Measurements from ENCODE around the gene SCN5A.
"Not testable (repeated sequence)": the region's sequence is repeated elsewhere in the genome, so short reads cannot be mapped to it uniquely, and the experiment has no call there.

The SCN5A gene

DNA sequence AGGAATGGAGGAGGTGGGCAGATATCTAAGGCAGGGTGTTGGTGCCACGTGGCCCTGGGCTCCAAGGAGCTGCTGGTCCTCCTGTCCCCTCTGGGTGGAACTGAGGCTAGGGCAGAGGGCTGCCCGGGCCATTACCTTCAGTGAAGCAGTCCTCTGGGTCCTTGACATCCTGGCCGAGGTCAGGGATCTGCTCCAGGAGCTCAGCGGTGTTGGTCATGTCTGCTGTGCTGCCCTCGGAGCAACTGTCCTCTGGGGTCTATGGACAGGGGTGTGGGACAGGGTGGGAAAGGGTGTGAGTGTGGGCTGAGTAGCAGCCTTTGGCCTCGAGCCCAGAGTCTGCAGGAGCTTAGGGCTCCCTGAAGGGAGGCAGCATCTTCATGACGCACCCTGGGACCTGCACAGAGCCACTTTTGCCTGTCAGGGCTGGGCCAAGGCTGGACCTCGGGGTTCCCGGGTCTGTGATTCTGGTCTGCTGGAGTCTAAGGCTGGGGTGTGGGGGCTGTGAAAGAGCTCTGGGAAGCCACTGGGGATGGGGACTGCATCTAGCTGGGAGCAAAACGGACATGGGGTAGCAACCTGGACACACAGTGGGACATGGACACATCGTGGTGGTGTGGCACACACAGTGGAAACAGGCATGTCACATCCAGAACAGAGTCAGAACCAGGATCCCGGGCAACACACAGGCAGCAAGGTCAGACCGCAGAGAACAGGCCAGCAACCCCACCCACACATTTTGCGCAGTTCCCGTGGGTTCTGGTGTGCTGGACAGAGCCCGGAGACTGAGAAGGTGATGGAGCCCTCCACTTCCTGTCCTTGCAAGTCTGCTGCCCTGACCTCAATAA, 72.7 kb downstream of the SCN5A start:
- no peak for DNase-seq

DNA sequence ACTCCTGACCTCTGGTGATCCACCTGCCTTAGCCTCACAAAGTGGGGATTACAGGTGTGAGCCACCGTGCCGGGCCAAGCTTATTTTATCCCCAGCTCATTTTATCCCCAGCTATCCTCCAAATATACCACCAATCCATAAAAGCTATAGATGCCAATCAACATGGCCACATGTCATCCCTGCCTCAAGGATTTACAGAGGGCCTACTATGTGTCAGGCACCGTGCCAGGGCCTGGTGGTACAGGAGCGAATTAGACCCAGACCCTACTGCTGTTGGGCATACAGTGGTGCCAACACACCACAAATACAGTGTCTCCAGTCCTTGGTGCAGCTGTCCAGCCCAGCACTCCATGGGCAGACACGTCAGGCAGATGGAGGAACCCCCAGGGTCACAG, 73.4 kb downstream of the SCN5A start:
- no peak for DNase-seq

DNA sequence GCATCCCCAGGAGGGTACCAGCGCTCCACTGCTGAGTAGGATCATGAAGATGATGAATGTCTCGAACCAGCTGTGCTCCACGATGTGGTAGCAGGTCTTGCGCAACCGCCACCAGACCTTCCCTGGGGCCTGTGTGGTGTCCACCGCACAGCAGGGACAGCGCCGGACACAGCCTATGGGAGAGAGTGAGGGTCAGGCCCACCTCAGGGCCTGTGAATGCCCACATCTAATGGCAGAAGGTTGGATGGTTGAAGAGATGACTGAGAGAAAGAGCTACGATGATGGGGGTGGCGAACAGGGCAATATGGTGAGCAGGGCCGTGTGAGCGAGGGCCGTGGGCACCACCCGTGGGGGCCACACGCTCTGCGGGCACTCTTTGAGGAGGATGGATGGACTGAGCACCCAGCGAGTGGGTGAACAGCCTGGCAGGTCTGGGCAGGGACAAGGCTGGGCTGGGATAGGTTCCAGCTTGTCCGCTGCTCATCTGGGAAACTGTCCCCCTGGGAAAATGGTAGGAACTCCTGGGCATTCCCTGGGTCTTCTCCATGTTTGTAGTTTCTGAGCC, 74.1 kb downstream of the SCN5A start:
- DNase-seq, result no peak

GRCh38 chr3:38574411-38575278, 74.8 kb downstream of the SCN5A start:
- DNase-seq, result no peak

GRCh38 chr3:38573556-38573955, 75.9 kb downstream of the SCN5A start:
- no peak for DNase-seq

GRCh38 chr3:38573111-38573510, 76.4 kb downstream of the SCN5A start:
- DNase-seq, result no peak

GRCh38 chr3:38567498-38567897, 82.0 kb downstream of the SCN5A start:
- DNase-seq, result no peak

DNA sequence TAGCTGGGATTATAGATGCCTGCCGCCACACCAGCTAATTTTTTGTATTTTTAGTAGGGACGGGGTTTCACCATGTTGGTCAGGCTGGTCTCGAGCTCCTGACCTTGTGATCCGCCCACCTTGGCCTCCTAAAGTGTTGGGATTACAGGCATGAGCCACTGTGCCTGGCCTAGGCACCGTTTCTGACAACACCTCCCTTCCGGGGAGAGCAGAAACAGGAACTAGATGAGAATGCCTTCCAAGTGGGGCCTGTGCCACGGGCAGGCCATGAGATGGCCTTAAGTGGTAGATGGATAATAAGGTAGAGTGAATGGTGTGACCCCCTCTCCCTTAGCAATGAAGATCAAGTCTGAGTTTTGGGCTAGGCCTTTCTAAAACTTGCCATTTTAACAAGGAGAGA, 82.7 kb downstream of the SCN5A start:
- DNase-seq, result not testable (repeated sequence)

GRCh38 chr3:38566215-38566528, 83.3 kb downstream of the SCN5A start:
- DNase-seq, result no peak

GRCh38 chr3:38565339-38566214, 83.9 kb downstream of the SCN5A start:
- no peak for DNase-seq

DNA sequence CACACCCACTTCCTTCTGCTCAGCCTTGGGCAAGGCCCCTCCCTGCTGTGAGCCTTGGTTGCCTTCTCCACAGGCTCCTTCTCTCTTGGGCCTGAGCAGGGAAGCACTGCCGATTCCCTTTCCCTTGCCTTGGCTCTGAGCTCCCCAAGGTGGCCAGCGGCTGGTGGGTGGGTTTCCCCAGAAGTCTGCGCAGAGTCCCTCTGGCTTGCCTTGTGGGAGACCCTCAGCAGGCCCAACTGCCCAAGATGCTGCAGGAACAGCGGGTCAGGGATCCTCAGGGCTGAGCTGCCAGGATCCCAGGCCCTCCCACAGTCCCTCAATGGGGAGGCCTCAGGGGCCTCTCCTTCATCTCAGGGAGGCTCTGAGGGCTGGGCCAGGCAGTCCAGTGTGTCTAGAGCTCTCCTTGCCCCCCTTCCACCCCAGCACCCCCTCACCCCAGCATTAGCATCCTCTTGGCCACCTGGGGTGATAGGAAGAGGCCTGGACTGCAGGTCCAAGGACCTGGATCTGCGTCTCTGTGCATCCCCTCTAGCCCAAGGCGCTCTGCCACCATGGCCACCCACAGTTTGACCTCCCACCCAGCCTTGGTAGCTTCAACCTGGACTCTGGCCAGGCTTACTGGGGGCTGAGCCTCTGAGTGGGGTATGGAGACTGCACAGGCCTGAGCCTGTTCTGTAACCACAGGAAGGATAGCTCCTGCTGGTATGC, 84.7 kb downstream of the SCN5A start:
- no peak for DNase-seq

DNA sequence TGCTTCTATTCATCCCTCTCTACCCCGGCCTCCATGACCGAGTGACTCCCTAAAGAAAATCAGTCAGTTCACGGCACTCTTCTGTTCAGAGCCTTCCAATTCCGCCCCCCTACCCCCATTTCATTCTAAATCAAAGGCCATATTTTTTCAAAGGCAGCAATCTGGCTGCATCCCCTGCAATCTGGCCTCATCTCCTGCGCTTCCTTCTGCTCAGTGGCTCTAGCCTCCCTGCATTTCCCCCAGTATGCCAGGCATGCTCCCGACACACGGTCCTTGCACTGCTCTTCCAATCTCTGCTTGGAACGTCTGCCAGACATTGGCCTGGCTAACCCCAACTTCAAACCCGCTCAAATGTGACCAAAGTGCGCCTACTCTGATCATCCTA, 85.6 kb downstream of the SCN5A start:
- no peak for DNase-seq

- DNase-seq, result no peak
These were observed 86.2 kb downstream of the SCN5A start for GRCh38 chr3:38563070-38563885.

DNA sequence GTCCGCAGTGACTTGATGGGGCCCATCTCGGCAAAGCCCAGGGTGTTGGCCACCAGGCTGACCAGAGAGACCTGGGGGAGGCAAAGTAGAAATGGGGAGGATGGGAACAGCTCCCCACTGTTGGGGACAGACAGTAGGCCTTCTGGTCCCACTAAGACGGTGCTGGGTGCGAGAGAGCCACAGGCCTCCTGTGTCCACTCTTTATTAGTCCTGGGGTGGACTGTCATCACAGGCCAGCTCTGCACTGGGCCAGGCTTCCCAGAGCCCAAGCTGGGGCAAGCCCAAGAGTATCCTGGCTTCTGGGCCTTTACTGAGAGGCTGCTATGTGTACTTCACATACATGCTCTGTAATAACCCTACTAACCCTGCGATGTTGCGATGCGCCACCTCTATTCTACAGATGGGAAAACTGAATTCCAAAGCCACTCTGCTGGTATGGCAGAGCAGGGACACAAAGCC, 87.0 kb downstream of the SCN5A start:
- no peak for DNase-seq

- no peak for DNase-seq
These were observed 87.6 kb downstream of the SCN5A start for GRCh38 chr3:38561746-38562466.

DNA sequence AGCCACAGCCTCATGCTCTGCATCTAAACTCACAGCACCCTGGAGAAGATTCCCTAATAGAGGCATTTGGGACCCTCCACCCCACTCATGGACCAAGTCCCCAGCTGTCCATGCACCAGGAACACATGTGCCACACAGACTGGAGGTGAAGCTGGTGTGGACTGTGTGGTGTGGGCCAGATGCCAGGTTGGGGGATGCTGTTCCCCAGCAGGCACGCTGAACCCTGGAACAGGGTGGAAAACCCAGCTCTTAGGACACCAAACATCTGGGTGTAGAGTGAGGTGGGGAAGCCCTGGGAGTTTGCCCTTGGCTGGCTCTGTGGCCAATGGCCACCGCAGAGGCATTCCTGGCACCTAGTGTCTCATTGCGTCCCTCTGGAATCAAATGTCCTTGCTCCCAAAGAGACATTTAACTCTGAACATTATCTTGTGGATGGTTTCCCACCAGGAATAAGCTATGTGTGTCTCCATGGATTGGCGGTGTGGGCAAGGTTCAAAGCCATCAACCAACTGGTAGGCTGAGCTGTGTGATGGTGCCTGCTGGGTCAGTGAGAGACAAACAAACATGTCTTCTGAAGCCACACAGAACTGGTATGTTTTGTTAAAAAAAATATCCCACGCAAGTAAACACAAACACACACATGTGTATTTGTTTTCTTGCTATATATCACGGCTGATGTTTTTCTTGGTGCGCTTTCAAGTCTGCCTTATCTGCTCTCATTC, 88.3 kb downstream of the SCN5A start:
- no peak for DNase-seq

DNA sequence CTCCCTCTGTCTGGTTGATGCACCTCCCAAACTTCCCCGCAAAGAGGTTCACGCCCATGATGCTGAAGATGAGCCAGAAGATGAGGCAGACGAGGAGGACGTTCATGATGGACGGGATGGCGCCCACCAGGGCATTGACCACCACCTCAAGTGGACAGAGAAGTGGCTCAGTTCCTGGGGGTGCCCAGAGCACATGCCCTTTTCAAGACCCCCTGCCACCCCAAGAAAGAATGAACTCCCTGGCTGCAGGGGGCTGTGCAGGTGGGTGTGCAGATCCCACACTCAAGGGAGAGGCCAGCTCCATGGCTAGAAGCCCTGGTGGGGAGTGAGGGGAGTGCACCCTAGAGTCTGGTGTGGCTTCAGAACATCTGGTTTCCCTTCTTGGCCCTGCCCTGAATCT, 89.2 kb downstream of the SCN5A start:
- no peak for DNase-seq

DNA sequence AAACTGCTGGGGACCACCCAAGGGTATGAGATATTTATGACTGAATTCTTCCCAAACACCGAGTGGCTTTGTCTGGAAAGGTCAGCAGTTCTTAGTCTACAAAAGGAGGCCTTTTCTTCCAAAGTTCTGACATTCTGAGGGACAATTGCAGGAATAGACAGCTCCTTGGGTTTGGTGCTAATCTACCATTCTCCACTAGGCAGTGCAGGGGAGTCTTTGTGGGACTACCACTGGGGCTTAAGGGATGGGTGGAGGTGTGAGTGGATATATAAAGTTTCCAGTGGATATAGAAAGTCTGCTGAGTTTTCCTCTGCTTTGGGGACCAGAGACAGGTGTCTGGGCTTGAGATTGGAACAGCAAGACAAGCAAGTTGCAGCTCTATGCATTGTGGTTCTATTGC, 90.6 kb downstream of the SCN5A start:
- no peak for DNase-seq

GRCh38 chr3:38556640-38557358, 92.7 kb downstream of the SCN5A start:
- DNase-seq, result no peak

Data from NCI-H2171 treated with DMSO at 0.1 percent for 48 hours (cell line).